K562 (cell line): ENCODE measurements around the gene CCDC18. TPM values are rescaled to one million over a fixed set of nuclear protein-coding genes. Genes with fewer than 3 reads are reported as not detected.

Experiments
- ATAC-seq: fragments of 200-7000 bp; cut with Tn5 transposase; 3 replicates; pipeline ENCODE4 v1.9.1; 2020; ENCODE audit warnings: moderate library complexity
- BruUV-seq: library from RNA; stranded (reverse); fragments of 400-500 nt; replicated peaks from 2 replicates; lab custom pipeline; 2021; lab: Mats Ljungman, UMichigan
- CTCF ChIA-PET: fragments of 300-600 bp; formaldehyde crosslinking; extraction: SDS; loops from one replicate; lab custom pipeline; 2021; ENCODE audit warnings: low intra/inter-chr PET ratio; lab: Yijun Ruan, JAX
- POLR2A ChIA-PET: fragments of 300-600, 350-650 bp; sonication (Branson Sonifier 250); formaldehyde crosslinking; extraction: SDS; loops from one replicate; lab custom pipeline; 2021; ENCODE audit warnings: antibody characterized with exemption, inconsistent platforms; lab: Yijun Ruan, JAX
- DNase-seq, 4 experiments: peaks; one replicate each; pipeline versions ENCODE4 v3.0.0 to v3.0.0-alpha.2; 2011 to 2018; ENCODE audit warnings: low spot score in 3 of 4, mixed read lengths in 3 of 4; ENCODE audit errors: extremely low read depth in 1 of 4
- FAIRE-seq: peaks from 2 replicates; lab custom pipeline; 2011; peaks lifted over from hg19 to GRCh38; lab: Jason Lieb, UNC
- H2AFZ ChIP-seq: 2 replicates; pipeline ENCODE4 v1.6.0; 2011; ENCODE audit warnings: low read depth, low read length, control low read depth, inconsistent platforms
- H3K27ac ChIP-seq: fragments of 200-600 bp; 3 replicates; pipeline ENCODE4 v1.8.0; 2011; ENCODE audit warnings: low read depth, mild to moderate bottlenecking, control low read depth, inconsistent platforms, low read length, moderate library complexity, mixed read lengths; ENCODE audit errors: extremely low read depth
- H3K27me3 ChIP-seq, 2 experiments: fragments of 300-600 bp in 1 of 2; 2 replicates in 1 of 2; 3 replicates in 1 of 2; pipeline versions ENCODE4 v1.6.0 to v1.8.0; 2011; ENCODE audit warnings: inconsistent platforms in 2 of 2, low read length in 2 of 2, mild to moderate bottlenecking in 1 of 2, mixed read lengths in 1 of 2, moderate library complexity in 1 of 2; ENCODE audit not compliant: control insufficient read depth in 2 of 2, insufficient read depth in 2 of 2
- H3K36me3 ChIP-seq: fragments of 300-600 bp; 3 replicates; pipeline ENCODE4 v1.8.0; 2011; ENCODE audit warnings: mild to moderate bottlenecking, low read length, inconsistent platforms; ENCODE audit not compliant: control insufficient read depth, insufficient read depth
- H3K4me1 ChIP-seq, 2 experiments: fragments of 200-600 bp in 1 of 2; replicated peaks in 1 of 2; 2 replicates in 1 of 2; 3 replicates in 1 of 2; pipeline versions ENCODE4 v1.5.1 to v1.8.0; 2011; ENCODE audit warnings: inconsistent platforms in 2 of 2, low read length in 2 of 2, mild to moderate bottlenecking in 1 of 2, mixed read lengths in 1 of 2, moderate library complexity in 1 of 2; ENCODE audit not compliant: control insufficient read depth in 2 of 2, insufficient read depth in 2 of 2
- H3K4me2 ChIP-seq: 2 replicates; pipeline ENCODE4 v1.6.1; 2011; ENCODE audit warnings: low read length, control low read depth, inconsistent platforms, mixed read lengths; ENCODE audit not compliant: insufficient read depth
- H3K4me3 ChIP-seq: fragments of 200-600 bp; sonication (generic), shearing (Covaris generic); 2 replicates; pipeline ENCODE4 v1.5.1; 2016; ENCODE audit warnings: control low read depth, inconsistent platforms
- H3K79me2 ChIP-seq: fragments of 200-600 bp; 3 replicates; pipeline ENCODE4 v1.8.0; 2011; ENCODE audit warnings: low read length, inconsistent platforms; ENCODE audit not compliant: control insufficient read depth, insufficient read depth
- H3K9ac ChIP-seq, 2 experiments: 2 replicates each; pipeline versions ENCODE4 v1.6.0 to v1.6.1; 2011; ENCODE audit warnings: low read depth in 2 of 2, low read length in 2 of 2, control low read depth in 1 of 2, inconsistent platforms in 1 of 2, mild to moderate bottlenecking in 1 of 2, mixed read lengths in 1 of 2; ENCODE audit not compliant: insufficient read depth in 1 of 2
- H3K9me1 ChIP-seq: one replicate; pipeline ENCODE4 v1.6.0; 2011; ENCODE audit warnings: inconsistent platforms, mild to moderate bottlenecking, low read length, moderate library complexity; ENCODE audit not compliant: control insufficient read depth, insufficient read depth
- H3K9me3 ChIP-seq: replicated peaks from 2 replicates; pipeline ENCODE4 v1.5.1; 2011; ENCODE audit warnings: low read depth, low read length, inconsistent platforms; ENCODE audit not compliant: control insufficient read depth, insufficient read depth
- H4K20me1 ChIP-seq: replicated peaks from 2 replicates; pipeline ENCODE4 v1.6.1; 2011; ENCODE audit warnings: low read length, inconsistent platforms, mixed read lengths; ENCODE audit not compliant: control insufficient read depth, insufficient read depth
- CBX3 ChIP-seq, 2 experiments: IDR thresholded peaks; 1 replicate in 1 of 2; 2 replicates in 1 of 2; pipeline ENCODE4 v1.6.1; 2012; ENCODE audit warnings: inconsistent platforms in 2 of 2, low read length in 2 of 2, borderline replicate concordance in 1 of 2, control low read depth in 1 of 2
- E2F3 ChIP-seq: fragments of 250-450 bp; sonication (Bioruptor Pico); IDR thresholded peaks from 2 replicates; pipeline ENCODE4 v1.4.0; 2020; ENCODE audit warnings: mild to moderate bottlenecking
- ELF2 ChIP-seq: fragments of 250-450 bp; sonication (Bioruptor Pico); IDR thresholded peaks from 2 replicates; pipeline ENCODE4 v1.5.0; 2021; ENCODE audit warnings: mild to moderate bottlenecking
- GATAD2A ChIP-seq: fragments of 450-650 bp; IDR thresholded peaks from 2 replicates; pipeline ENCODE4 v1.6.1; 2017
- GTF2F1 ChIP-seq: IDR thresholded peaks from 2 replicates; pipeline ENCODE4 v1.6.1; 2011; ENCODE audit warnings: low read depth, low read length, improper control_type of control experiment
- IRF2 ChIP-seq: sonication (generic); formaldehyde crosslinking; IDR thresholded peaks from 2 replicates; pipeline ENCODE4 v1.8.1; 2022; ENCODE audit warnings: mild to moderate bottlenecking, missing genetic modification reagents
- JUN ChIP-seq, 2 experiments: sonication (generic) in 1 of 2; formaldehyde crosslinking in 1 of 2; IDR thresholded peaks; 2 replicates each; pipeline versions ENCODE4 v1.6.1 to v1.8.0; 2012 to 2022; ENCODE audit warnings: borderline replicate concordance in 2 of 2, mild to moderate bottlenecking in 2 of 2, improper control_type of control experiment in 1 of 2, low read depth in 1 of 2, low read length in 1 of 2, missing genetic modification reagents in 1 of 2
- KAT2B ChIP-seq: IDR thresholded peaks from one replicate; pipeline ENCODE4 v1.6.1; 2012; ENCODE audit warnings: low read depth, mild to moderate bottlenecking, control low read depth, inconsistent platforms, low read length, moderate library complexity
- KLF13 ChIP-seq: fragments of 450-650 bp; IDR thresholded peaks from 2 replicates; pipeline ENCODE4 v1.6.1; 2016; ENCODE audit warnings: missing genetic modification characterization, low read depth, mild to moderate bottlenecking, missing compliant biosample characterization, moderate library complexity, borderline replicate concordance
- RAD51 ChIP-seq: fragments of 450-650 bp; IDR thresholded peaks from 2 replicates; pipeline ENCODE4 v1.7.1; 2016; ENCODE audit warnings: low read depth, mild to moderate bottlenecking, borderline replicate concordance
- SAP30 ChIP-seq: fragments of 200-600 bp; sonication (generic); IDR thresholded peaks from 2 replicates; pipeline ENCODE4 v1.6.1; 2012; ENCODE audit warnings: borderline replicate concordance, low read depth, mild to moderate bottlenecking, moderate library complexity, low read length, control low read depth, inconsistent platforms; ENCODE audit not compliant: insufficient read depth, poor library complexity, severe bottlenecking
- TBL1XR1 ChIP-seq, 2 experiments: IDR thresholded peaks; 2 replicates each; pipeline ENCODE4 v1.6.1; 2012; ENCODE audit warnings: improper control_type of control experiment in 2 of 2, low read length in 2 of 2, mild to moderate bottlenecking in 1 of 2
- TFAM ChIP-seq: fragments of 250-450 bp; sonication (Bioruptor Pico); conservative IDR thresholded peaks from 2 replicates; pipeline ENCODE4 v1.5.0; 2021; ENCODE audit warnings: mild to moderate bottlenecking, moderate library complexity
- USF2 ChIP-seq: sonication (generic); formaldehyde crosslinking; IDR thresholded peaks from 2 replicates; pipeline ENCODE4 v1.5.0; 2020; ENCODE audit warnings: missing genetic modification reagents
- ZNF274 ChIP-seq: IDR thresholded peaks from 2 replicates; pipeline ENCODE4 v1.6.1; 2011; ENCODE audit warnings: low read depth, mild to moderate bottlenecking, low read length, moderate library complexity, borderline replicate concordance
- WGBS: fragments of 100-300 bp; shearing (Covaris generic); methylation state at CpG from one replicate; pipeline ENCODE4 v1.1.6; 2016; ENCODE audit warnings: low coverage, mixed read lengths; ENCODE audit not compliant: insufficient coverage; ENCODE audit errors: missing lambda C conversion rate; 5-methylcytosine and 5-hydroxymethylcytosine counted together
- in situ Hi-C: fragments of 300-500 bp; cut with MboI; formaldehyde crosslinking; loops from 4 replicates; pipeline ENCODE4 v1.15.0; 2018; ENCODE audit warnings: inconsistent platforms, mixed read lengths
- intact Hi-C: fragments of 100-400 bp; cut with micrococcal nuclease; formaldehyde crosslinking; loops from 2 replicates; pipeline ENCODE4 v1.14.2; 2022
- polyA plus RNA-seq, 8 experiments: library from polyadenylated mRNA; depleted of rRNA in 4 of 8; stranded (reverse) in 5 of 8; unstranded in 3 of 8; fragments of >200 nt; fragmentation: Nextera tagmentation in 2 of 8; fragmentation: Illumina TruSeq in 1 of 8; extraction: Ambion mirVana in 2 of 8; extraction: Trizol in 1 of 8; gene quantifications; 2 replicates each; pipeline versions ENCODE4 v1.2.1 to v1.2.3, GENCODE V29; 2011 to 2014; ENCODE audit warnings: inconsistent platforms in 1 of 8, missing spikeins in 1 of 8
- total RNA-seq, 7 experiments: library from RNA; depleted of rRNA in 6 of 7; stranded (reverse); fragments of >200 nt in 6 of 7; fragmentation: Illumina TruSeq in 2 of 7; extraction: Trizol in 2 of 7; gene quantifications; 2 replicates each; pipeline versions ENCODE4 v1.2.1 to v1.2.3, GENCODE V29; 2011 to 2021; ENCODE audit warnings: low replicate concordance in 1 of 7

CCDC18 gene
- total and polyA plus RNA-seq, 9 of the 15 experiments (the other 6 are each of a cell fraction or from before 2014, with no cell fraction given): 19.5 to 34.2 (median 24.3) TPM

- TF ChIP-seq GATAD2A (no peak), TFAM (CRISPR knock-in tag) (no peak), KAT2B (no peak), KLF13 (no peak), CBX3 (IDR thresholded peaks at IDR 0.05; ENCODE audit: borderline replicate concordance in 1 of 2, low read length in 2 of 2) (no peak), RAD51 (no peak), ZNF274 (no peak), SAP30 (no peak), IRF2 (CRISPR knock-in tag) (no peak), USF2 (CRISPR knock-in tag) (no peak), GTF2F1 (no peak), TBL1XR1 (IDR thresholded peaks at IDR 0.05; ENCODE audit: low read length in 2 of 2) (no peak), E2F3 (no peak), JUN (IDR thresholded peaks at IDR 0.05; ENCODE audit: borderline replicate concordance, low read depth, low read length) (no peak), JUN (CRISPR knock-in tag; IDR thresholded peaks at IDR 0.05; ENCODE audit: borderline replicate concordance) (no peak), ELF2 (CRISPR knock-in tag) (no peak)
Observed at GRCh38 chr1:93313026-93313425, 132.5 kb downstream of the CCDC18 start.

More at GRCh38 chr1:93313026-93313425, 132.5 kb downstream of the CCDC18 start:
- no peak for DNase-seq
- ChIA-PET POLR2A (interaction anchor here (2.0 kb wide), 1 partner anchor 8 kb away, joined by 5 read pairs; no protein-coding TSS in a partner anchor), CTCF (no interaction called here)
- H3K27me3 ChIP-seq: no peaks in the 10 kb centered on the region
- H2AFZ ChIP-seq: no peak overlapping the region
- FAIRE-seq: no peak
- intact Hi-C loops (no loop called here), in situ Hi-C loops (no loop called here)
- H3K9ac ChIP-seq: no peak overlapping the region
- H3K9me1 ChIP-seq: no peaks in the 10 kb centered on the region
- no peak for ATAC-seq
- no peak overlapping the region for H3K27ac ChIP-seq
- no peaks in the 10 kb centered on the region for H3K36me3 ChIP-seq
- no peak overlapping the region for H3K4me2 ChIP-seq
- H3K79me2 ChIP-seq: no peaks in the 10 kb centered on the region
- 42% methylated on average over 3 of the region's 4 CpGs for WGBS
- no peaks in the 10 kb centered on the region for H4K20me1 ChIP-seq
- no TSS peak for BruUV-seq
- H3K4me1 ChIP-seq: no peaks in the 10 kb centered on the region
- H3K9me3 ChIP-seq: no peaks in the 10 kb centered on the region
- H3K4me3 ChIP-seq: no peak overlapping the region
